ENCODE results near the gene CCL15. TPM values are rescaled to one million over a fixed set of nuclear protein-coding genes. Genes with fewer than 3 reads are reported as not detected.
A peak's percentile ranks its signal among the peaks of the same experiment; 100 is the strongest.

Gene CCL15
- total RNA-seq, 1 experiment from 2014 or later, result not detected

DNA sequence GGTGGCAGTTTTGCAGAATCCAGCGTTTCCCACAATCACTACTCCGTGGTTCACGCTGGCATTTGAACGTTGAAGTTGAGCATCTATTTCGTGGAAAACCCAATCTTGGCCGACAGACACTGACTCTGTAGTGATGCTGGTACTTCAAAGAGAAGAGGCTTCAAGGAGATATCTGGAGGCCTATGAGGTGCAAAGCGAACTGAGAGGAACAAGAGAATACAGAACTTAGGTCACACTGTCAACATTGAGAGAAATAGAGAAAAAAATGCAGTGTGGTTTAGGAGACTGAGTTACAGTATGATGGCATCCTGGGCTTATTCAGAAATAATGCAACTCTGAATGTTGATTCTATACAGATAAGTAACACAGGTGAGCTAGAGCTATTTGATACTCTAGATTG is 36.1 kb downstream of the CCL15 start (continued):
- TF ChIP-seq, protein P1, sequence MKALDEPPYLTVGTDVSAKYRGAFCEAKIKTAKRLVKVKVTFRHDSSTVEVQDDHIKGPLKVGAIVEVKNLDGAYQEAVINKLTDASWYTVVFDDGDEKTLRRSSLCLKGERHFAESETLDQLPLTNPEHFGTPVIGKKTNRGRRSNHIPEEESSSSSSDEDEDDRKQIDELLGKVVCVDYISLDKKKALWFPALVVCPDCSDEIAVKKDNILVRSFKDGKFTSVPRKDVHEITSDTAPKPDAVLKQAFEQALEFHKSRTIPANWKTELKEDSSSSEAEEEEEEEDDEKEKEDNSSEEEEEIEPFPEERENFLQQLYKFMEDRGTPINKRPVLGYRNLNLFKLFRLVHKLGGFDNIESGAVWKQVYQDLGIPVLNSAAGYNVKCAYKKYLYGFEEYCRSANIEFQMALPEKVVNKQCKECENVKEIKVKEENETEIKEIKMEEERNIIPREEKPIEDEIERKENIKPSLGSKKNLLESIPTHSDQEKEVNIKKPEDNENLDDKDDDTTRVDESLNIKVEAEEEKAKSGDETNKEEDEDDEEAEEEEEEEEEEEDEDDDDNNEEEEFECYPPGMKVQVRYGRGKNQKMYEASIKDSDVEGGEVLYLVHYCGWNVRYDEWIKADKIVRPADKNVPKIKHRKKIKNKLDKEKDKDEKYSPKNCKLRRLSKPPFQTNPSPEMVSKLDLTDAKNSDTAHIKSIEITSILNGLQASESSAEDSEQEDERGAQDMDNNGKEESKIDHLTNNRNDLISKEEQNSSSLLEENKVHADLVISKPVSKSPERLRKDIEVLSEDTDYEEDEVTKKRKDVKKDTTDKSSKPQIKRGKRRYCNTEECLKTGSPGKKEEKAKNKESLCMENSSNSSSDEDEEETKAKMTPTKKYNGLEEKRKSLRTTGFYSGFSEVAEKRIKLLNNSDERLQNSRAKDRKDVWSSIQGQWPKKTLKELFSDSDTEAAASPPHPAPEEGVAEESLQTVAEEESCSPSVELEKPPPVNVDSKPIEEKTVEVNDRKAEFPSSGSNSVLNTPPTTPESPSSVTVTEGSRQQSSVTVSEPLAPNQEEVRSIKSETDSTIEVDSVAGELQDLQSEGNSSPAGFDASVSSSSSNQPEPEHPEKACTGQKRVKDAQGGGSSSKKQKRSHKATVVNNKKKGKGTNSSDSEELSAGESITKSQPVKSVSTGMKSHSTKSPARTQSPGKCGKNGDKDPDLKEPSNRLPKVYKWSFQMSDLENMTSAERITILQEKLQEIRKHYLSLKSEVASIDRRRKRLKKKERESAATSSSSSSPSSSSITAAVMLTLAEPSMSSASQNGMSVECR (CRISPR knock-in tag; IDR thresholded peaks at IDR 0.05; ENCODE audit: borderline replicate concordance), result no peak
- TF ChIP-seq SOX15 (CRISPR knock-in tag; IDR thresholded peaks at IDR 0.05), result no peak
- TF ChIP-seq RORB (CRISPR knock-in tag; IDR thresholded peaks at IDR 0.05), result no peak
- TF ChIP-seq NFE2L1 (CRISPR knock-in tag; IDR thresholded peaks at IDR 0.05), result no peak
- TF ChIP-seq ZNF121 (CRISPR knock-in tag; IDR thresholded peaks at IDR 0.05), result no peak
- TF ChIP-seq ZNF423 (CRISPR knock-in tag; IDR thresholded peaks at IDR 0.05), result no peak

DNA sequence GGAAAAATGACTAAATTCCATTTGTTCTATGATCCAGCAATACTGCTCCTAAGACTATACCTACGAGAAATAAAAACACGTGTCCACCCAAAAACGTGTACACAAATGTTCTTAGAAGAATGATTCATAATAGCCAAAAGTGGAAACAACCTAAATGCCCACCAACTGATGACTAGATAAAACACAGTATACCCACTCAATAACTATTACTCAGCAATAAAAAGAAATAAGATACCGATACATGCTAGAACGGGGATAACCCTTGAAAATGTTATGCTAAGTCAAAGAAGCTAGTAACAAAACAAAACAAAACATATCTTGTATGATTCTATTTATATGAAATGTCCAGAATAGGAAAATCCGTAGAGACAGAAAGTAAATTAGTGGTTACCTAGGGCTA is 37.7 kb downstream of the CCL15 start:
- CTCF ChIA-PET, result interaction anchor here (0.8 to 1.4 kb wide), 3 partner anchors 46 to 185 kb away, joined by 3 to 5 read pairs (median 3); no protein-coding TSS in a partner anchor
- Mint-ChIP-seq H3K27ac (no peak overlapping the region), H3K36me3 (no peaks in the 10 kb centered on the region), H3K27me3 (ENCODE audit: low read depth) (0 out of 2 replicates have a peak, but pooled peaks cover 3% of the 10 kb centered on the region), H3K4me3 (no peak overlapping the region), H3K4me1 (no peaks in the 10 kb centered on the region), H3K9me3 (no peaks in the 10 kb centered on the region; the same call in 1 of the 2 replicates)
- TF ChIP-seq ZNF423 (CRISPR knock-in tag; IDR thresholded peaks at IDR 0.05), result no peak
- TF ChIP-seq, protein P2, sequence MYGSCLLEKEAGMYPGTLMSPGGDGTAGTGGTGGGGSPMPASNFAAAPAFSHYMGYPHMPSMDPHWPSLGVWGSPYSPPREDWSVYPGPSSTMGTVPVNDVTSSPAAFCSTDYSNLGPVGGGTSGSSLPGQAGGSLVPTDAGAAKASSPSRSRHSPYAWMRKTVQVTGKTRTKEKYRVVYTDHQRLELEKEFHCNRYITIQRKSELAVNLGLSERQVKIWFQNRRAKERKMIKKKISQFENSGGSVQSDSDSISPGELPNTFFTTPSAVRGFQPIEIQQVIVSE (CRISPR knock-in tag; IDR thresholded peaks at IDR 0.05; ENCODE audit: borderline replicate concordance), result no peak
- TF ChIP-seq MXD4 (CRISPR knock-in tag; IDR thresholded peaks at IDR 0.05; ENCODE audit: borderline replicate concordance), result no peak
- TF ChIP-seq SOX15 (CRISPR knock-in tag; IDR thresholded peaks at IDR 0.05), result no peak
- TF ChIP-seq, protein P3, sequence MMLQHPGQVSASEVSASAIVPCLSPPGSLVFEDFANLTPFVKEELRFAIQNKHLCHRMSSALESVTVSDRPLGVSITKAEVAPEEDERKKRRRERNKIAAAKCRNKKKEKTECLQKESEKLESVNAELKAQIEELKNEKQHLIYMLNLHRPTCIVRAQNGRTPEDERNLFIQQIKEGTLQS (CRISPR knock-in tag; conservative IDR thresholded peaks at IDR 0.05), result no peak
- ATAC-seq (no peak), DNase-seq (ENCODE audit: low spot score) (no peak)
- POLR2A ChIA-PET, result no interaction called here

DNA sequence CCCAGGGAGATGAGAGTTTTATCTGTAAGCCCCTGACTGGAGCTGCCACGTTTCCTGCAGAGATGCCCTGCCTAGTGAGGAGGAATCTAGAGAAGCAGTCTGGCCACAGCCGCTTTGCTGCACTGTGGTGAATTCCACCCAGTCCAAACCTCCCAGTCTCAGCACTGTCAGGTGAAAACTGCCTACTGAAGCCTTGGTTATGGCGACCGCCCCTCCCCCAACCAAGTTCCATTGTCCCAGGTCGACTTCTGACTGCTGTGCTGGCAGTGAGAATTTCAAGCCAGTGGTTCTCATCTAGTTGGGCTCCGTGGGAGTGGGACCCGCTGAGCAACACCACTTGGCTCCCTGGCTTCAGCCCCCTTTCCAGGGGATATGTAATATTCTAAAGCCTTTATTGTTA is 47.6 kb downstream of the CCL15 start:
- H3K9me3 Mint-ChIP-seq, result 0 out of 2 replicates have a peak, but pooled peaks cover 3% of the 10 kb centered on the region
- POLR2A ChIA-PET, result no interaction called here
- no peaks in the 10 kb centered on the region; the same call in 1 of the 2 replicates for H3K27me3 Mint-ChIP-seq (ENCODE audit: low read depth)
- no peaks in the 10 kb centered on the region for H3K36me3 Mint-ChIP-seq
- ATAC-seq (peak; percentile 24; the same call in 1 of the 2 replicates), DNase-seq (ENCODE audit: low spot score) (peak; percentile 40)
- no peak overlapping the region for H3K27ac Mint-ChIP-seq
- CTCF ChIA-PET, result interaction anchor here (1.5 kb wide), 1 partner anchor 195 kb away, joined by 6 read pairs; no protein-coding TSS in a partner anchor
- H3K4me1 Mint-ChIP-seq, result peaks cover 12% of the 10 kb centered on the region
- TF ChIP-seq ZNF219 (CRISPR knock-in tag; IDR thresholded peaks at IDR 0.05; ENCODE audit: borderline replicate concordance) (no peak), EMX1 (CRISPR knock-in tag; IDR thresholded peaks at IDR 0.05) (no peak)
- no peak overlapping the region for H3K4me3 Mint-ChIP-seq

DNA sequence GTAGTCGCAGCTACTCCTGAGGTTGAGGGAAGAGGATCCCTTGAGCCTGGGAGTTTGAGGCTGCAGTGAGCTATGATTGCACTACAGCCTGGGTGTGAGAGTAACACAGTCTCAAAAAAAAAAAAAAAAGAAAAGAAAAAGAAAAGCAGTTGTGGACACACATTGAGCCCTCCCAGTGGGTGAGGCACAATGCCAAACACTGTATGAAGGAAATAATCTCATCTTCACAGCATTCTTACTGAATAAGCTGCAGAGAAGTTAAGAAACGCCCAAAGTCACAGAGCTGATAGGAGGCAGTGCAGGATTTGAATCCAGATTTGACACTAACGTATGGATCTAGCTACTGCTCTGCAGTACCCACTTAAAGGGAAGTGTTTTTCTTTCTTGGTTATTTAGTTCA is 52.0 kb downstream of the CCL15 start:
- peaks cover 12% of the 10 kb centered on the region for H3K4me1 Mint-ChIP-seq
- DNase-seq (ENCODE audit: low spot score) (no peak), ATAC-seq (no peak)
- no peak overlapping the region for H3K4me3 Mint-ChIP-seq
- H3K27me3 Mint-ChIP-seq (ENCODE audit: low read depth), result no peaks in the 10 kb centered on the region; the same call in 1 of the 2 replicates
- no peak overlapping the region for H3K27ac Mint-ChIP-seq
- ChIA-PET CTCF (interaction anchor here (1.0 to 2.9 kb wide), 7 partner anchors 18 to 534 kb away, joined by 3 to 12 read pairs (median 3); partner anchors contain the start of gene RDM1), POLR2A (no interaction called here)
- H3K9me3 Mint-ChIP-seq, result no peaks in the 10 kb centered on the region
- H3K36me3 Mint-ChIP-seq, result no peaks in the 10 kb centered on the region
- TF ChIP-seq SOX15 (CRISPR knock-in tag; IDR thresholded peaks at IDR 0.05) (no peak), SMAD3 (CRISPR knock-in tag; IDR thresholded peaks at IDR 0.05; ENCODE audit: borderline replicate concordance) (no peak), SP1 (CRISPR knock-in tag; conservative IDR thresholded peaks at IDR 0.05) (no peak), NFE2L1 (CRISPR knock-in tag; IDR thresholded peaks at IDR 0.05) (no peak), SMAD4 (CRISPR knock-in tag; IDR thresholded peaks at IDR 0.05) (no peak)
- TF ChIP-seq, protein P4, sequence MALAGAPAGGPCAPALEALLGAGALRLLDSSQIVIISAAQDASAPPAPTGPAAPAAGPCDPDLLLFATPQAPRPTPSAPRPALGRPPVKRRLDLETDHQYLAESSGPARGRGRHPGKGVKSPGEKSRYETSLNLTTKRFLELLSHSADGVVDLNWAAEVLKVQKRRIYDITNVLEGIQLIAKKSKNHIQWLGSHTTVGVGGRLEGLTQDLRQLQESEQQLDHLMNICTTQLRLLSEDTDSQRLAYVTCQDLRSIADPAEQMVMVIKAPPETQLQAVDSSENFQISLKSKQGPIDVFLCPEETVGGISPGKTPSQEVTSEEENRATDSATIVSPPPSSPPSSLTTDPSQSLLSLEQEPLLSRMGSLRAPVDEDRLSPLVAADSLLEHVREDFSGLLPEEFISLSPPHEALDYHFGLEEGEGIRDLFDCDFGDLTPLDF (CRISPR knock-in tag; IDR thresholded peaks at IDR 0.05), result no peak
- TF ChIP-seq, protein P5, sequence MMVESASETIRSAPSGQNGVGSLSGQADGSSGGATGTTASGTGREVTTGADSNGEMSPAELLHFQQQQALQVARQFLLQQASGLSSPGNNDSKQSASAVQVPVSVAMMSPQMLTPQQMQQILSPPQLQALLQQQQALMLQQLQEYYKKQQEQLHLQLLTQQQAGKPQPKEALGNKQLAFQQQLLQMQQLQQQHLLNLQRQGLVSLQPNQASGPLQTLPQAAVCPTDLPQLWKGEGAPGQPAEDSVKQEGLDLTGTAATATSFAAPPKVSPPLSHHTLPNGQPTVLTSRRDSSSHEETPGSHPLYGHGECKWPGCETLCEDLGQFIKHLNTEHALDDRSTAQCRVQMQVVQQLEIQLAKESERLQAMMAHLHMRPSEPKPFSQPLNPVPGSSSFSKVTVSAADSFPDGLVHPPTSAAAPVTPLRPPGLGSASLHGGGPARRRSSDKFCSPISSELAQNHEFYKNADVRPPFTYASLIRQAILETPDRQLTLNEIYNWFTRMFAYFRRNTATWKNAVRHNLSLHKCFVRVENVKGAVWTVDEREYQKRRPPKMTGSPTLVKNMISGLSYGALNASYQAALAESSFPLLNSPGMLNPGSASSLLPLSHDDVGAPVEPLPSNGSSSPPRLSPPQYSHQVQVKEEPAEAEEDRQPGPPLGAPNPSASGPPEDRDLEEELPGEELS (CRISPR knock-in tag; IDR thresholded peaks at IDR 0.05), result no peak
- TF ChIP-seq, protein P6, sequence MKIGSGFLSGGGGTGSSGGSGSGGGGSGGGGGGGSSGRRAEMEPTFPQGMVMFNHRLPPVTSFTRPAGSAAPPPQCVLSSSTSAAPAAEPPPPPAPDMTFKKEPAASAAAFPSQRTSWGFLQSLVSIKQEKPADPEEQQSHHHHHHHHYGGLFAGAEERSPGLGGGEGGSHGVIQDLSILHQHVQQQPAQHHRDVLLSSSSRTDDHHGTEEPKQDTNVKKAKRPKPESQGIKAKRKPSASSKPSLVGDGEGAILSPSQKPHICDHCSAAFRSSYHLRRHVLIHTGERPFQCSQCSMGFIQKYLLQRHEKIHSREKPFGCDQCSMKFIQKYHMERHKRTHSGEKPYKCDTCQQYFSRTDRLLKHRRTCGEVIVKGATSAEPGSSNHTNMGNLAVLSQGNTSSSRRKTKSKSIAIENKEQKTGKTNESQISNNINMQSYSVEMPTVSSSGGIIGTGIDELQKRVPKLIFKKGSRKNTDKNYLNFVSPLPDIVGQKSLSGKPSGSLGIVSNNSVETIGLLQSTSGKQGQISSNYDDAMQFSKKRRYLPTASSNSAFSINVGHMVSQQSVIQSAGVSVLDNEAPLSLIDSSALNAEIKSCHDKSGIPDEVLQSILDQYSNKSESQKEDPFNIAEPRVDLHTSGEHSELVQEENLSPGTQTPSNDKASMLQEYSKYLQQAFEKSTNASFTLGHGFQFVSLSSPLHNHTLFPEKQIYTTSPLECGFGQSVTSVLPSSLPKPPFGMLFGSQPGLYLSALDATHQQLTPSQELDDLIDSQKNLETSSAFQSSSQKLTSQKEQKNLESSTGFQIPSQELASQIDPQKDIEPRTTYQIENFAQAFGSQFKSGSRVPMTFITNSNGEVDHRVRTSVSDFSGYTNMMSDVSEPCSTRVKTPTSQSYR (CRISPR knock-in tag; IDR thresholded peaks at IDR 0.05), result no peak

All from WTC11 (cell line).